Epithelial cell of prostate (primary cell): ENCODE results near the gene P4HA2.

ENCODE experiments used
- DNase-seq: peaks from one replicate; pipeline ENCODE4 v3.0.0-alpha.2; 2011; ENCODE audit warnings: low read depth, low spot score
- H3K27ac ChIP-seq: fragments of 450-650 bp; 2 replicates; pipeline ENCODE4 v1.5.1; 2017; ENCODE audit warnings: mild to moderate bottlenecking

P4HA2 gene

DNA sequence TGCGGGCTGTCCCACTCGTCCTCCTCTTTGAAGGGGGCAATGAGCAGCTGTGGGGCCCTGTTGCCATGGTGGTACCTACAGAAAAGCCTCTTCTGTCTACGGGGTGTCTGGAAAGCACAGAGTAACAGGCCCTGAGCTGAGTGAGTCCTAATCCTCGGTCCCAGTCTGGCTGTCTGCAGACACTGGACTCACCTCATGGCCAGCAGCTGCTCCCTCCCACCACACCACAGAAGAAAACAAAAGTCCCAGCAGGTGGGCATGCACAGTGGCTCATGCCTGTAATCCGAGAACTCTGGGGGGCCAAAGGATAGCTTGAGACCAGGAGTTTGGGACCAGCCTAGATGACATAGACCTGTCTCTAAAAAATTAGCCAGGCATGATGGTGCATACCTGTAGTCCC, 19.9 kb downstream of the P4HA2 start:
- no peak overlapping the region for H3K27ac ChIP-seq
- no peak for DNase-seq

DNA sequence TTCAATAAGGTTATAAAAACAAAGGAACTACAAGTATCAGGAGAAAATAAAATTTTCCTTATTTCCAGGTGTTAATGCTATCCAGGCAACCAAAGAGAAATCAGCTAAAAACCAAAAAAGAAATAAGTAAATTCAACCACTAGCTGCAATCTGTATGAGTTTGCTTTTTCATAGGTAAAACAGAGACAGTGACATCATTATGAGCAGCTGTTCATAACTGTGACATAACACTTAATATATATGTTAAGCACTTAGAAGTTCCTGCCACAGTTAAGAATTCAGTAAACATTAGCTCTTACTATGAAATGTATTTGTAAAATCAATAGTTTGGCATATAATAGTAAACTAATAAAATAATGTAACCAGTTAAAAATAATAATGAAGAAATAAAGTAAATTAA, 20.9 kb downstream of the P4HA2 start:
- H3K27ac ChIP-seq = no peak overlapping the region
- DNase-seq = no peak

DNA sequence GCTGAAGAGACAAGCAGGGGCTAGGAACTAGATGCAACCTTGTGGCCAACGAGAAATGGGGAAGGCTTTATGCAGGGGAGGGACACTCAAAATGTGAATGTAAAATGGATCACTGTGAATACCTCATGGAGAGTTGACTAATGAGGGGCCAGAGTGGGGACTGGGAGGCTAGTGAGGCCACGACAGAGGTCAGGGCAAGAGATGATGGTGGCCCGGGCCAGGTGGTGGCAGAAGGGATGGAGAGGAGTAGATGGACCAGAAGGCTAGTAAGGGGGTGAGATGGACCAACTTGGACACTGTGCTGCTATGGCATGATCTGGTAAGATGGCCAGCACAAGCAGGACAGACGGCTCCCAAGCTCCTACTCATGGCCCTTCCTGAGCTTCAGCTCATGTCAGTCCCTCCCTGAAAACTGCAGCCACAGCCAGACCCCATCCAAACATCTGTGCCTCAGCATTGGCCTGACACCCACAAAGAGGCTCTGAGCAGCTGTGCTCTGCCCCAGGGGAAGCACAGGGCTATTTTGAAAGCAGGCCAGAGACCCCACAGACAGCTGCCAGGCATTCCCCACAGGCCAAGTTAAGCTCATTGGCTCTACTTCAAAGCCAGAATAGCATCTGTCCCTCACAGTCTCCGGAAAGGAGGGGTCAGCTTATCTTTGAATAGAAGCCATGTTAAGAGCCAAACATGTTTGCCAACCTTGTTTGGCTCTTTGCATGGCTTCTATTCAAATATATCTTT, 22.1 kb downstream of the P4HA2 start:
- H3K27ac ChIP-seq = no peak overlapping the region
- no peak for DNase-seq

DNA sequence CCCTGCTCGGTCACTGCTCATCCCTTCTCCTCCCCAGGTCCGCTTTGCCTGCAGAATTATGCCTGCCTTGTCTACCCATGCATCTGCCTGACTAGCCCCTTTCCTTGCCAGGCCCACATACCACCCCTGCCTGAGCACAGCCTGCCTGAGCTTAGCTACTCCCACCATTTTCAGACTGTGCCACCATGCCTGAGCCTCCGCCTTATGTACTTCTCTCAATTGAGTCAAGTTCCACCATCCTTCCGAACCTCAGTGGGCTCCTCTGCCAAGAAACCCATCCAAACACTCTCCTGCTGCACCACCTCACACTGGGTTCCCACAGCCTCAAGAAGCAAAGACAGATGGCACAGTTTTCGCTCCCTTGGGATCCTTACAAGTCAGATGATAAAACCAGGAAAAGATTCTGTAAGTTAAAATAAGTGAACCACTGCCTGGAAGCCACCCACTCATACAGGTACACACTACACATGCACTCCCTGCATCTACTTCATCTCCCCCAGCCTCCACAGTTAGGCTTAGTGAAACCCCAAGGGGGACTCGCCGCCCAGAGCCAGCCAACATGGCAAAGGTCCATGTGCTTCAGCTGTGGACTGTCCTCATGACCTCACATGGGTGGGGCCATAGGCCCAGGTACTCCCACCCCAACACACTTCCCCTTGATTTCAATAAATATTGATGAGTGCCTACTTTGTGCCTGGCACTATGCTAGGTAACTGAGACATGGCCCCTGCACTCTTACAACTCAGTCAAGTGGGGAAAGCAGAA, 23.1 kb downstream of the P4HA2 start:
- no peak for DNase-seq
- no peak overlapping the region for H3K27ac ChIP-seq

DNA sequence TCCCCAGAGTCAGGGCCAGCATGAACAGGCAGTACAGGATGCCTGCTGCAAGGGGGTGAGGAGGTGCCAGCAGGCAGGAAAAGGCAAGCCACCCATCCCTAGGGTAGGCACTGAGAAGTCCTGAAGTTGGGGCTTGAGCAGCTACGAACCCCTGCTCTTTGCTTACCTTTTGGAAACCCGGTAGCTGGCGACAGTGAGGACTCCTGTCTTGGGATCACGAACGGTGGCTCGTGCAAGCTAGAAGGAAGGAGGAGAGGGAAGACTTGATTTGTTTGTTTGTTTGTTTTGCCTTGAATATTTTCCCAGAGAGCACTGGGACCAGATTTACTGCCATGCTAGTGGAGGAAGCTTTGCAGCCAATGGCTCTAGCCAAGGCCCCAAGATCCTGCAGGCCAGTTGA, 23.7 kb downstream of the P4HA2 start:
- no peak for DNase-seq
- no peak overlapping the region for H3K27ac ChIP-seq

DNA sequence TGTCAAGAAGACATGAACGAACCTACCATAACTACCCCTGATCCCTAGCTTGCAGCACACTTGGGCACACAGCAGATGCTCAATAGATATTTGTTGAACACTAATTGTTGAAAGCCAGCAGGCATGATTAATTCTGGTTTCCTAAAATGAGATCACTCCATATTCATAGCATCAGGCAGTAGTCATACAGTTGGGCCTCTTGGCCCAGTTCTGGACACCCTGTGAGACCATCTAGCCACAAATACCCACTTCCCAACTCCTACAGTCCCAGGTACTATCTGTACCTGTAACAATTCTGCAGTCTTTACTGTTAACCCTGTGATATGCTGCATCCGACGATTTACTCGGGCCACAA, 24.2 kb downstream of the P4HA2 start:
- H3K27ac ChIP-seq = no peak overlapping the region
- DNase-seq = no peak

DNA sequence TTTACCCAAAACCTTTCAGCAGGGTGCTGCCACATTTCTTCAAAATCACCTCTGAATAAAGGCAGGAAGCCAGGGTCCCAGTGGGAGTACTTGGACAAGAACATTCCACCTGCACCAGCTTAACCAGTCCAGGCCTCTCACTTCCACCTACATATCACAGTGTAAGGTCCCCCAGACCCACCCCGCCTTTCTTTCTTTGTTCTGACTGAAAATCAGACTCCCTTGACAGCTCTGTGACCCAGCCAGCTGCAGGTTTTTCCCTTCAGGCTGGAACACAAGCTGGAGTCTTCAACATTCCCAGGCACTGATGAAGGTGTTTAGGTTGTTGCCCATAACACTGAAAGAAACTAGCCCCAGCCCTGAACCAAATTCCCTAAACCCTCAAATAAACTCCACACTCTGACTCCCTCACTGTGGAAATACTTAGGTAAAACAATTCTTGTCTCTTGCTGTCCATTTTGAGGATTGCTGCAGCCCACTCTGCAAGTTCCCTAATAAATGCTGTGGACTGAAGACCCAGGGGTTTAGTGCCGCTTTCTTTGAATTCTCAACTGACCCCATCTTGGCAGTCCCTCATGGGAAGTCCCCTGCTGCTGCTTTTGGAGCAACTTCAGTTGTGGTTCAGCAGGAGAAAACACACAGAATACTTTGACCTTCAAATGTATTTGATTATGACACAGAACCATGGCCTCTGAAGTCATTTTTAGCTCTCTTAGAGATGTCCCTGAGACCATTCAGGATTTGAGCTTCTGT, 24.8 kb downstream of the P4HA2 start:
- no peak overlapping the region for H3K27ac ChIP-seq
- no peak for DNase-seq

DNA sequence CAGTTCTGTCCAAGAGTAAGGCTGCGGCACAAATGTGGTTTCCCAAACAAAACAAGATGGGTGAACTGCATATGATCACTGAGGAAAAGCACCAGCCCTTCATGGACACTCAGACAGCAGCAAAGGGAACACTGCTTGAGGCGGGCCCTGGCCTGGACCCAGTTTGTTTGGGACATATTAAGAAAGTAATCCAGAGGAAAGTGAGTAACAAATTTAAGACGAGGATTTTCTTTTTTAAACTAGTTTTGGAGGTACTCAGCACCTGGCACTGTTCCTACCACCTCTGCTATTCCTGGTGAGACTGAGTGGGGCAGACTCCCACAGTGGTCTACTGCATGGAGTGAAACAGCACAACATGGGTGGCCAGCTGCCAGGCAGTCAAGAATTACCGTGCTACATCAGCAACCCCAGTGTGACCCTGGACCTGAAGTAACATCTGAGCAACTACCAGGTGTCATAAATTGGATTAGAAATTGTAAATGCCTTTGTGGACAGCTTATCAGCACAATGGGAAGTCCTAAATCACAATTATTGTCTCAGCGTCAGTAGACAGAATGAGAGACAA, 28.5 kb downstream of the P4HA2 start:
- no peak overlapping the region for H3K27ac ChIP-seq
- DNase-seq = no peak

DNA sequence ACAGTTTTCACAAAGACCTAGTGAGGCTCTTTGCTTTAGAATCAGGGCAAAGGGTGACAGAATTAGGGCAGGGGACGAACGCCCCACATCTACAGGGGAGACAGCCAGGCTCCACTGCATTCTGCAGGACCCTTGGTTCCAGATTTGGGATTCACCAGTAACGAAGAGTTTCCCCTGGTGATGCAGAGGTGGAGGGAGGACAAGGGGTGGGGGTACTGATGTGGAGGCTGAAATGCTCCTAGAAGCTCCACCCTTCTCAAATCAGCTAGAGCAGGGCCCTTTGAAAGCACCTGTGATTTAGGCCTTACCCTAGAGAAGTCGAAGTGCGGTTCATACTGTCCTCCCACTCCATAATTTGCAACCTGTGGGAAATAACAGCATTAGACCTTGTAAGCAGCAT, 29.1 kb downstream of the P4HA2 start:
- no peak for DNase-seq
- no peak overlapping the region for H3K27ac ChIP-seq

DNA sequence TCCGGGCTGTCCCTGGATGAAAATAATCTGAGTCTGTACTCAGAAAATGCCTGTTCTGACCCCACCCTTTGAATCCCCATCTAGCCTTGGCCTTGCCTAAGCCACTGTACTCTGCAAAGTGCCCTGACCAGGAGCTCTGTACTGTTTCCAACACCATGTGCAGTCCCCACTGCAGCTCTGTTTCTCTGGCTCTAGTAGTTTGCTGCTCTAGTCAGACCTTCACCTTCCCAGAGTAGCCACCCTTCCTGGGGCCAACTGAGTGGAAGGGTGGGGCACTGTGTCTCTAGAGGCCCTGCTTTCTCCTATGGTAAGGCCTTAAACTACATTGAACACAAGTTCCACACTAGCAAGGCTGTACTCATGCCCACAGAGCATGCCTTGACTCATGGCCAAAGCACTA, 31.9 kb downstream of the P4HA2 start:
- DNase-seq = no peak
- no peak overlapping the region for H3K27ac ChIP-seq

DNA sequence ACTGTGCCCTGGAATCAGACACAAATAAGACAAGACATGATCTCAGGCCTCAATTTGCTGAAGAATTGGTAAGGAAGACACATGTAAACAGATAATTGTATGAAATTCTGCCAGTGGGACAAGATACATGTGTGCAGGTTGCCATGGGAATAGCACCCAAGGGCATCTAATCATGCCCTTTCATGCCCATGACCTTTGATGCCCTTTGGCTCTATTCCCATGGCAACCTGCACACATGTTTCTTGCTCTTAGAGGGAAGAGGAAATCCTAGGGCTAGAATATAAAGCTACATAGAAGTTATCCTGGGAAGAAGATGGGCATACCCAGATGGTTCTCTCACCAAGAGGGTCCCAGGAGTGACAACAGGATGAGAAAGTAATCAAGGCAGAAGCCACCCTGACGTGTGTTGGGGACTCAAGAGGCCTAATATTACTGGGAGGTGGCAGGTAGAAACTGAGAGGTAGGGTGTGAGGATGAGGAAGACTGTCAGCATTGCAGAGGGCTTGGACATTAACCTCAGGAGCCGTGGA, 34.4 kb downstream of the P4HA2 start:
- no peak overlapping the region for H3K27ac ChIP-seq
- no peak for DNase-seq

DNA sequence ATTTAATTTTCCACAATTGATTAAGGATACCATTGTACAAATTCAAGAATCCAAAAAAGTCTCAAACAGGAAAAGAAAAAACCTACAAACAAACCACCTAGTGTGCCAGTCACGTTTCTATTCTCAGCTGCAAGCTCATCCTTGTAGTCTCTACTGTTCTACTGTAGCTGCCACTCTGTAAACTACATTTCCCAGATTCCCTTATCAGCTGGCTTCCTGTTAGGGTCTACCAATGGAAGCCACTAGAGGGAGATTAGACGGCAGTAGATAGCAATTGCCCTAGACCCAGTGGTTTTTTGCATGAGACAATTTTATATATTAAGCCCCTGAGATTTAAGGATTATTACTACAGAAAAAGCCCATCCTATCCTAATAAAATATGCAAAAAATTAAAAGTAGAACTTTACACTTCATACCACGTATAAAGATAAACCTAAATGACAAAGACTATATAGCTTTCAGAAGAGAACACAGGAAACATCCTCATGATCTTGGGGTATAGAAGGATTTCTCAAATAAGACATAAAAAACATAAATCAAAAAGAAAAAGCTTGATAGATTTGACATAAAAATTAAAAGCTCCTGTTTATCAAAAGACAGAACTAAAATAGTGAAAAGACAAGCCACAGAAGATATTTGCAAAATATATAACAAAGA, 37.4 kb downstream of the P4HA2 start:
- DNase-seq = no peak
- no peak overlapping the region for H3K27ac ChIP-seq

DNA sequence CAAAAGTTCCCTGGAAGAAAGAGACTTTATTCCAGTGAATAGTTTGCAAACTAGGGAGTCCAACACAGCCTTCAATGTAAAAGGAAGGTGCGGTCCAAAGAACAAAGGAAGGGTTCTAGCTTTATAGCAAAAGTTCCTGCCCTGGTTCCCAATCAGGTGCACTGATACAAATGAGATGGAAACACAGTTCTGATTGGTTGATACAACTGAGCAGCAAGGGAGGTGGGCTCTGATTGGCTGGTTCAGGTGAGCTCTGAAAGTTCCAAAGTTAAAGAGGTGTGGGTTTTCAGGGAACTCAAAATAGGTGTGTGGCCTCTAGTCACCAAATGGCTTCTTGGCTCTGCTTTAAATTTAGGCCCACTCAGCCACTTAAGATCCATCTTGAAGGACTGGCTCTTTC, 43.1 kb downstream of the P4HA2 start:
- no peak overlapping the region for H3K27ac ChIP-seq
- no peak for DNase-seq

DNA sequence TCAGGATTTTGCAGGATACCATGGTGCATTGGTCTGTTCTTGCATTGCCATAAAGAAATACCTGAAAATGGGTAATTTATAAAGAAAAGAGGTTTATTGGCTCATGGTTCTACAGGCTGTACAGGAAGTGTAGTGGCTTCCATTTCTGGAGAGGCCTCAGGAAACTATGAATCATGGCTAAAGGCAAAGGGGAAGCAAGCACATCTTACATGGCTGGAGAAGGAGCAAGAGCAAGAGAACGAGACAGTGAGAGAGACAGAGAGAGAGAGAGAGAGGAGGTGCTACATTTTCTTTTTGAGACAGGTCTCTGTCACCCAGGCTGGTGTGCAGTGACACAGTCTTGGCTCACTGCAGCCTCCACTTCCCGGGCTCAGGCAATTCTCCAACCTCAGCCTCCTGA, 43.9 kb downstream of the P4HA2 start:
- DNase-seq = no peak
- H3K27ac ChIP-seq = no peak overlapping the region

DNA sequence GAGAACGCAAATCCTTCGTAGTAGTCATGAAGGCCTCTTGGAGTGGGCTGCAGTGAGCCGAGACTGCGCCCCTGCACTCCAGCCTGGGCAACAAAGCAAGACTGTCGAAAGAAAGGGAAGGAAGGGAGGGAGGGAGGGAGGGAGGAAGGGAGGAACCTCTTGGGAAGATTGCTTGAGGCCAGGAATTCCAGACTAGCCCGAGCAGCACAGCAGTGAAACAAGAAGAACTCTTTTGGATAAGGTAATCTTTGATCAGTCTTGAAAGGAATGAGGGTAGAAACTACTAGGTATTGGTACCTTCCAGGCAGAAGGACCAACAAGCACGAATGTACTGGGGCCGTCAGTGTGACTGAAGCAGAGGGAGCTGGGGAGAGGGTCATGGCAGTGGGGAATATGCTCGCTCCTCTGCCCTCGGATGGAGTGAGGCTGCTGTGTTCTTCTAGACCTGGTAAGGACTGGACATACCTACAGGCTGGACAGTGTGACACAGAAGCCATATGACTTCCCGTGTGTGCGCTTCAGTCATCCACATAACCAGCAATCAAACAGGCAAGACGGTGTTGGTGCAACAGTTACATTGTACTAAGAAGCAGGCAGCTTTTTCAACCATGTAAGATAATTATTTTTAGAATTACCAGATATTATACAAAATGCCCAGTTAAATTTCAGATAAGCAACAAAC, 45.2 kb downstream of the P4HA2 start:
- no peak for DNase-seq
- peak overlapping the region; percentile 7 for H3K27ac ChIP-seq

DNA sequence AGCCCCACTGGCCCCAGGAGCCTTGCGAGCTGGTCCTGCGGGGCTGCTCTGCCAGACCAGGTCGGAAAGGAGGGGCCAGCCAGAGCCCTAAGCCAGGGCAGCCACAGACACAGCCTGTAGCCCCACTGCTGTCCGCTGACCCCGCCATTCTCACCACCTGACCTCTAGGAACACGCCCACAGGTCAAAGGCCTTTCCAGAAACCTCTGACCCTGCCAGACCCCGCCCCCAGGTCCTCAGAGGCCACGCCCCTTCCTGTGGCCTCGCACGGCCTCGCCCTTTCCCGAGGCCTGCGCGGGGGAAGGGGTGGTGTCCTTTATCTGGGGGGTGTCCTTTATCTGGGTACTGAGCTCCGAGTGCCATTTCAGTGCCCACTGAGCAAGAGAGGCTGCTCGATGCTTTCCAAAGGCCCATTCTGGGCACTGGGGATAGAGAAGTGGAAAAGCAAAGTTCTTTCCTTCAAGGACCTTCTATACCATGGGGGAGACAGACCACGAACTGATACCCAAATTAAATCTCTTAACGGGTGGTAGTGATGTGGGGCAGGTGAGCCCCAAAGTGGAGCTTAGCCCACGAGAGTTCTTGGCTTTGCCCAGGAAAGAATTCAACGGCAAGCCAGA, 46.5 kb downstream of the P4HA2 start:
- no peak overlapping the region for H3K27ac ChIP-seq
- DNase-seq = no peak

DNA sequence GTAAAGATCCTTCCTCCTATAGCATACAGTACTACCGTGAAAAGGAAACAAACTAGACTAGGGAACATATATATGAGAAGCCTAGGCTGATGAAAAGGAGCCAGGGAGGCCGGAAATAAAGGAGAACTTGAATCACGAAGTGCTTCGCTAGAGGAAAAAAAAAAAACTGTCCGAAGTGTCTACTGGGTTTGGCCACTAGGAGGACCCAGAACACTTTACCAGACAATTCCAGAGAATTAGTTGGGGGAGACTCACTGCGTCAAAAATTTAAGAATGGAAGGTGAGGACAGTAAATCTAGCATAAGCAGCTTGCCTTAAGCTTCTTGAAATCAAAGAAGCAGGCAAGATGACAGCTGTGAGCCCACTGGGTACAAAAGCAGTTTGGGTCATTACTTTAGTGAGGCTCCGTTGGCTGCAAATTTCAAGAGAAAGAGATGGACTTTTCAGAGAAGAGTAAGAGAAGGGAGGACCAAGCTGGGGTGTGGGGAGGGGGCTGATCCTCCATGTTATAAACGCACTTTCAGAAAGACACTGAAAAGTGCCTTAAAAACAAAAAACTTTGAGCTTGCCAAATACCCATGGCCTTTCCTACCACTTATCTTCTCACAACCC, 47.4 kb downstream of the P4HA2 start:
- H3K27ac ChIP-seq = no peak overlapping the region
- no peak for DNase-seq

DNA sequence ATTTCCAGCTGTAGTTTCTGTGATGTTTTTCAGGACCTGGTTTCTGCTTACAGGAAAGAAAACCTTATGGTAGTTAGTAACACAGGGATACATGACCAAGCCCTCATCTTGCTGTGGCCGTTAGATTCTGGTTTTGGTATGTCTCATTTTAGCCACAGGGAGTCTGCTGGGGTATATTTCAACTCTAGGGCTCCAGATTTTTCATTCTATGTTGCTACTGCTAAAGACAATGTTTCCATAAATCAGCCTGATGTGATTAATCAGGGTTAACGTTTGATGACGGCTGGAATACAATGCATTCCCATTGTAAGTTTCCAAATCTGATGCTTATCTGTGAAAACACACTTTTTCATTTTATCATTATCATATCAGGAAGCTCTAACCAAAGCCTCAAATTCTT, 48.2 kb downstream of the P4HA2 start:
- no peak for DNase-seq
- no peak overlapping the region for H3K27ac ChIP-seq

DNA sequence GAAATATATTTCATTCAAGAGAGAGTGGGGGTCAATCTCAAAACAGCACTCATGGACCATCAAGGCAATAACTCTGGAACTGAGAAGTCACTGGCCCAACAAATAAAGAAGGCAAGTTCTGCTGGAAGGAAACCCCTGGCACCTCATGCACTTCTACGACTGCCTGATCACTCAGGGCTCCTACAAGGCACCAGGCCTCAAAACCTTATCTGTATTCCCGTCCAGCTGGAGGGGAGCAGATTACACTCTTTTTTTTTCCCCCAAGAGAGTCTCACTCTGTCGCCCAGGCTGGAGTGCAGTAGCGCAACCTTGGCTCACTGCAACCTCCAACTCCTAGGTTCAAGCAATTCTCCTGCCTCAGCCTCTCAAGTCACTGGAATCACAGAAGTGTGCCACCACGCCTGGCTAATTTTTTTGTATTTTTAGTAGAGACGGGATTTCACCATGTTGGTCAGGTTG, 49.9 kb downstream of the P4HA2 start:
- no peak overlapping the region for H3K27ac ChIP-seq
- no peak for DNase-seq
